ENCODE data around the gene KAZN.
"Not testable (repeated sequence)": the region's sequence is repeated elsewhere in the genome, so short reads cannot be mapped to it uniquely, and the experiment has no call there.

Gene KAZN

DNA sequence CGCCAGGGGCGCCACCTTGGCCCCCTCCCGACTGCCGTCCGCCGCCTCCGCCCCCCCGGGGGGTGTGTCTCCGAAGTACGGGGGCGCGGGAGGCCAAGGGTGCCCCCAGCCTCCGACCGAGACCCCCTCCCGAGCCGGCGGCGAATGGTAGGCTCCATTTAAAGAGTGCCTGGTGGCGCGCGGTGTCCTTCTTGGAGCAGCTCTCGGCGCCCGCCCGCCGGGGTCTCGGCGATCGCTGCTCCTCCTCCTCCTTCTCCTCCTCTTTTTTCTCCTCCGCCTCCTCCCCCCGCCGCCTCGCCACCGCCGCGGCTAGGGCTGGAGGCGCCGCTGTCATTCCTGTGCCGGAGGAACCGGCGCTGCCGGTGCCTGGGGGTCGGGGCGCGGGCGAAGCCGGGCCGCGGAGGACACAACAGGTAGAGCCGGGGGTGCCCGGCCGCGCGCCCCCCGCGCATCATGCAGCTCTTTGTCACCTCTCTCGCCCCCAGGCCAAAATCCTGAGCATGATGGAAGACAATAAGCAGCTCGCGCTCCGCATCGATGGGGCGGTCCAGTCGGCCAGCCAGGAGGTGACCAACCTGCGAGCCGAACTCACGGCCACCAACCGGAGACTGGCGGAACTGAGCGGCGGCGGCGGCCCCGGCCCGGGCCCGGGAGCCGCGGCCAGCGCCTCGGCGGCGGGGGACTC is at the start of gene KAZN:
TSS of gene KAZN (plus strand) at position 188 of the 685 bp plus-strand sequence.
- no peak for DNase-seq (ENCODE audit: low read depth)

DNA sequence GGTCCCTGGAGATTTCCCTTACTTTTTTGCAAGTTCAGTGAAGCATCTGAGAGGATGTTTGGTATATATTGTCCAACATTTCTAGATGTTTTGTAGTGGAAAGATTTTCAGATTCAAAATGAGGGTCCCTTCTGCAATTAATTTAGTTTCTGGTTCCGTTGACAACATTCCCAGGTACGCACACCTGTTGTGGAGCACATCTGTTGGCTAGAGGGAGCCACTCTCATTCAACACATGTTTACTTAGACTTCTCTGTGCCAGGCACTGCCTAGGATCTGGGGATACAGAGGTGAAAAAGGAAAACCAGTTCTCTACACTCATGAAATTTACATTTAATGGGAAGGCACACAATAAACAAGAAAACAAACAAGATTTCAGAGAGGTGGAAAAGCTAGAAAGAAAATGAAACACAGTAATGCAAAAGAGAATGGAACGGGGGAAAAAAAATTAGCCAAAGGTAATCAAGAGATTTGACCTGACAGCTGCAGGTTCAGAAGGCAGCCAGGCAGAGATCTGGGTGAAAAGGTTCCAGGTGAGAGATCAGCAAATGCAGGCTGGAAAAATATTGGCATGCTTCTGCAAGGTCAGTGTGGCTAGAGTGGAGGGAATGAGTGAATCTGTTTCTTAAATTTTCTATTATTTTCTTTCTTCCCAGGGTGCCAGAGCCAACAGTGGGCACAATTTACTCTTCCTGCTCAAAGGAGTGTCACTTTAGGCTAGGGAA is 48.4 kb upstream of the KAZN start:
- DNase-seq (ENCODE audit: low read depth): no peak

DNA sequence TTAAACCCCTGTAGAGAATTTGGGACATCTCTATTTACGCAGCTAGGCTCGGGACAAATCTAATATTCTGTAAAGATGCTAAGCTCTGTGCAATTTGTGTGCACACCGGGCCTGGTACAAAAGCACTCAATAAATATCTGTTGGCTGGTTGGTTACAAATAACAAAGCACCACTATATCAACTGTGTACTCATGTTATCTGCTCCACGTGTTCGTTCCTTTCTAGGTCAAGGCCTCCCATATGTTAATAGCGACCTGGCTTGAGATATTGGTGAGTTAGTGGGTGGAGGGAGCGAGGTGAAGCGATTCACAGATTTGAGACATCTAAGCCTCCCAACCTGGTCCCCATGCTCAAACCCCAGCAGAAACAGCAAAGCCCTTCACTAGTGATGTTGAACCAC is 47.1 kb upstream of the KAZN start:
- no peak for DNase-seq (ENCODE audit: low read depth)

DNA sequence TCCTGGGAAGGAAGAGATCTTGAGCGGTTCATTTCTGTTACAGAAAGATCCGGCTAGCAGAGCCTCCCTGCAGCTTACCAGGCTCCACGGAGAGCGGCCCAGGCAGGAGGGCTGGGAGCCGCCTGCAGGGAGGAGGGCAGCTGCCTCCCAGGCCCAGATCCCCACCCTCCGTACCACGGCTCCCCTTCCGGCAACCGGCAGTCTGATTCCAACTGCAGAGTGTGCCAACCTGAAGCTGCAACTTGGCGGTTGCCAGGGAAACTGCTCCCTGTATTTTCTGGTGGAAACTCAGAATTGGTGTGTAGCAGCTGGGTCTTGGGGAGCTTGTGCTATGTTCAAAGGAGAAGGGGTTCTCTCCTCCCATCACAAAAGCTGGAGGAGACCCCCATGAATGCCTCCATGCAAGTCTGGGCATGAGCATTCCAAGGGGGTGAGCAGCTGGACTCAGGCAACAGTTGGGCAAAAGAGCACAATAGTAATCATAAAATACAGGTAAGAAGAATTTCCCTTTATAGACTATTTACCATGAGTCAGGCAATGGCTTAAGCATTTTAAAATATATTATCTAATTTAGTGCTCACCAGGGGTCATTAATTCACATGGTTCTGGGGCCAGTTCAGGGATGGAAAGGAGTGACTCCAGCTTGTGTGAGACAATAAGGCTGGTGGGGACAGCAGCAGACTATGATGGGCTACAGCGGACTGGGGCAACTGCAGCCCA is 46.1 kb upstream of the KAZN start:
- no peak for DNase-seq (ENCODE audit: low read depth)

DNA sequence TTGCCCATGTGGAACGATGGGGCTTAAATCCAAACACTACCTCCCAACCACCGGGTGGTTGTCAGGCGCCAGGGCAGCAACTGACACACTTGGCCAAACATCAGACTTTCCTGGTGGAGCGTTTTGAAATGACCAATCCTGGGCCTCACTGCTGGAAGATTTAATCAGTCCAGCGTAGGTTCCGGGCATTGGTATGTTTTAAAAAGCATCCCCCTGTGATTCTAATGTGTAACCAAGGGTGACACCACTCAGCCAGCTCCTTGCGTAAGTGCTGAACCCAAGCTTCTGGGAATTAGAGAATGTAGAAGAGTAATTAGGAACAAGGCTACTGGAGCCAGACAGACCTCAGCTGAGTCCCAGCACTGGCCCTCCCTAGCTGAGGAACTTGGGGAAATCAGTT is 44.8 kb upstream of the KAZN start:
- DNase-seq (ENCODE audit: low read depth): no peak

DNA sequence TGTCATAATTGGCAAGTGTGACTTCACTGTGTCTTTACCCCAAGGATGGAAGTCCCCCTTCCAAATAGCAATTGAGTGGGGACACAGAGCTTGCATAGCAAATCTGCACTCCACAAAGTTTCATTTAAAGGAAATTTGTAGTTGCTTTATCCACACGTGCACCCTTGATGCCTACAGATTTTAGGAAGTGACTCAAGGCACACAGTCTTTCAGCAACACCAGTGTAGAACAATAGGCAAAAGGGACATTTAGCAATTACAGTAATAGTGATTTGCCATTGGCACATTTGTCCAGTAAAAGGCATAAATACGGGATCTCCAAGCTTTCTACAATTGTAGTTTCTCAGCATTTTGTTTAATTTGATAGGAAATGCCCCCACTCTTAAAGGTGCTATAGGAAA is 43.4 kb upstream of the KAZN start:
- no peak for DNase-seq (ENCODE audit: low read depth)

DNA sequence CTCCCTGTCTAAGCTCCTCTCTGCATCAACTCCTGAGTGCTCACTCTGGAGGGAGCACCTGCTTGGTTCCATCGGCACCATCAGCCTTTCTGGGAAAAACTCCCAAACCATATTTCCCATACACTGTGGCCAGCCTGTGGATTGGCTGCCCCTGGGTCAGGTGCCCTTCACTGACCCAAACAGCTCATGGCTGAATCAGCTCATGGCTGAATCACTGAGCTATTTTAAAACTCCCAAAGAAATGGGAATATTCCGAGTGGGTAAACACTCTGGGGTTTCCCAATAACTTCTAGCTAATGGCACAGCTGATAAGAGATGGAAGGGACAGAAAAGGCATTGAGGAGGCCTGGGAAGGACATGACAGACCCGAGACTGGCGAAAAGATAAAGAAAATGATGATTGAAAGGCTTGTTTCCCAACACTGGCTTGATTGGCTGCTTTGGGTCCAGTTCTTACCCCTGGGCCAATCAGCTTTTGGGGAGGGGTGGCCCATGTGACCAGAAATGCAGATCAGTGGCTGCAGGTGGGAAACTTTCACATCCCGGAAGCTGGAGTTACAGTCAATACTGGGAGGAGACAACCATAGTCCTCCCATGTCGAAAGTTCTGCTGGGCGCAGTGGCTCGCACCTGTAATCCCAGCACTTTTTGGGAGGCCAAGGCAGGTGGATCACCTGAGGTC is 37.3 kb upstream of the KAZN start:
- no peak for DNase-seq (ENCODE audit: low read depth)

DNA sequence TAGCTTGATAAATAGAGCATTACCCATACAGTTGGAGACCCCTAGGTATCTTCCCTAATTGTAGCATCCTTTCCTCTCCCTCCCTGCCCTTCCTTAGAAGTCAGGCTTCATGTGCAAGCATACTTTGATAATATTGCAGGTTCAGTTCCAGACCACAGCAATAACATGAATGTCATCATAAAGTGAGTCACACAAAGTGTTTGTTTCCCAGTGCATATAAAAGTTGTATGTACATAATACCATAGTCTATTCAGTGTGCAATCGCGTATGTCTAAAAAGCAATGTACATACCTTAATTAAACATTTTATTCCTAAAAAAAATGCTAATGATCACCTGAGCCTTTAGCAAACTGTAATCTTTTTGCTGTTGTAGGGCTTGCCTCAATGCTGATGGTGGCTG is 33.4 kb upstream of the KAZN start:
- DNase-seq (ENCODE audit: low read depth): no peak

DNA sequence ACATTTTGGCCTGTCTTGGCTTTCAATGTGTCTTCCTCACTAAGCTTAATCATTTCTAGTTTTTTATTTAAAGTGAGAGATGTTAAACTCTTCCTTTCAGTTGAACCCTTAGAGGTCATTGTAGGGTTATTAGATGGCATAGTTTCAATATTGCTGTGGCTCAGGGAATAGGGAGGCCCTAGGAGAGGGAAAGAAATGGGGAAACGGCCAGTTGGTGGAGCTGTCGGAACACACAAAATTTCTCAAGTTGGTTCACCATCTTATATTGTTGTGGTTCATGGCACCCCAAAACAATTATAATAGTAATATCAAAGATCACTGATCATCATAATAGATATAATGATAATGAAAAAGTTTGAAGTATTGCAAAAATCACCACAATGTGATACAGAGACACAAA is 31.4 kb upstream of the KAZN start:
- no peak for DNase-seq (ENCODE audit: low read depth)

DNA sequence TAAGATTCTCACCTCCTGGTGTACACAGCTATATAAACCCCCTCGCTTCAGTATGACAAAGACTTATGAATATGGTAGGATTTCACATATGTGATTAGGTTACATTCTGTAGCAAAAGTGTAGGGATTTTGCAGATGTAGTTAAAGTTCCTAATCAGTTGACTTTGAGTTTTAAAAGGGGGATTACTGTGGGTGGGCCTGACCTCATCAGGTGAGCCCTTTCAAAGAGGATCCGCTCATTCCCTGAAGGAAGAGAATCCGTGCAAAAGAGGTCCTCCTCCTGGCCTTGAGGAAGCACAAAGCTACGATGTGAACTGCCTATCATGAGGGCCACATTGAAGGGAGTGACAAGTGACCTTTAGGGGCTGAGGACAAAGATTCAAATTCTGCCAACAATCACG is 30.6 kb upstream of the KAZN start:
- DNase-seq (ENCODE audit: low read depth): no peak

DNA sequence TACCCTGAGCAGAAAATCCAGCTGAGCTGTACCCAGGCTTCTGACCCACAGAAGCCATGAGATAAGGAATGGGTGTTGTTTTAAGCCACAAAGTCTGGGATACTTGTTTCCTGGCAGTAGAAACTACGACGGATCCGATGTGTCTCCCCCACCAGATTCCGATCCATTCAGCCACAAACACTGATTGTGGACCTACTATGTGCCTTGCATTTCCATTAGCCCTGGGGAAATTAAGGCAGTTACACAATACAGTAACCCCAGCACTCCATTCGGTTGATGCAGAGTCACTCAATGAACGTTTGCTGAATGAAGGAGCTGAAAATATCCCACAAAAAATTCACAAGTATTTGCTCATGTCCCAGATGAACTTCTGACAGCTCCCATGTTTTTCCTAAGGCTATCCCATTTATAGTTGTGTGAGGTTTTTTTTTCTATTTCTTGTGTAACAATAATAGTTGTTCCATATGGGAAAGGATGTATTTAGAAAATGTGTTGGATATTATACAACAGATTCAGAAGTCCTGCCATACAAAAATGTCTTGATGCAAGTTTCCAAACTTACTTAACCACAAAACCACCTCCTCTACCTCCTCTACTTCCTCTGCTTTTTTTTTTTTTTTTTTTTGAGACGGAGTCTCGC is 29.6 kb upstream of the KAZN start:
- no peak for DNase-seq (ENCODE audit: low read depth)

DNA sequence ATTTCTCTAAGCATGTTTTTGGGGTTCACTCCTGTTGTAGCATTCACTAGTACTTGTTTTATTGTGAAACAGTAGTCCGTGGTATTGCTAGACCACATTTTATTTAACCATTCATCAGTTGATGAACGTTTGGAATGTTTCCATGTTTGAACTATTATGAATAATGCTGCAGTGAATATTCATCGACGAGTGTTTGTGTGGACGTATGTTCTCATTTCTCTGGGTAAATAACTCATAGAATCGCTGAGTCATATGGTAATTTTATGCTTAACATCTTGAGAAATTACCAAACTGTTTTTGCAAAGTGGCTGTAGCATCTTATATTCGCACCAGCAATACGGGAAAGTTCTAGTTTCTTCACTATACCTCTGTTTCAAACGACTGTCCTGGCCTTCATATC is 28.0 kb upstream of the KAZN start:
- DNase-seq (ENCODE audit: low read depth): no peak

DNA sequence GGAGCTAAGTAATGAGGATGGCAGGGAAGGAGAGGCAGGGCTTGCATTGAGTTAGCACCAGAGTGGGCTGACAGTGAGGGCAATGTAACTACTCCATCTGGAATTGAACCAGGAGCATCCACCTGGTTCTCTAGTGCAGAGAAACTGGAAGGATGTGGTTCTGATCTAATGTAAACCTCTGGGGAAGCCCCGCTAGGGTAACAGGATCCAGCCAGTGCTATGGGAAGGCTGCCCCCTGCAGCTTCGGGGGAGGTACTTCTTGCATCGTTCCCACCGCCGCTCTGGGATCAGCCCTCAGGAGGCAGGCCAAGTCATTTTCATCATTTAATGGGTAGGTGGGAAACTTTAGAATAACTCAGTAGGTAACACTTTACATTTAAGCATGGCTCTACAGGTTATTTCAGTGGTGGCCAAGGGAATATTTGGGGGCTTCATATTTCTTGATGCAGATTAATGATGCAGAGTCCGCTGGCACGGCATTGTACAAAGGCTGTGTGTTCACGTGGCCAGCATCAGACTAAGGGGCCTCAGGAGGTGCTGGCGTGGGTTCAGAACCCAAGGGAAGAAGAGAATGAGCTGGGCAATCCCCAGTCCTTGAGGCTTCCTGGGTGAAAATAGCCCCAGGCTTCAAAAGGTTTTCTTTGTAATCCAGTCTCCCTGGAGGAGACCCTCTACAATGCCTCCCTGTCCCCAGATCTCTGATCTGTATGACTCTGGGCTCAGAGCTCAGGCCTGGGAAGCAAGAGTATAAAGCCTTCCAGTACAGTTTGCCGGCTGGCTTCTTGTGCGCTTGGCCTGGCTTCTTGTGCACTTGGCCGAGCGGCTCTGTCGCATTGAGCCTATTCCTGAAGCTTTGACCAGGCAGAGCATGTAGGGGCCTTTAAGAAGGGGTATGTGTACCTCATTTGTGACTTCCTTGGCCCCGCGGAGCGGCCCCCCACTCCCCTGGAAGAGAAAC is 26.4 kb upstream of the KAZN start:
- no peak for DNase-seq (ENCODE audit: low read depth)

DNA sequence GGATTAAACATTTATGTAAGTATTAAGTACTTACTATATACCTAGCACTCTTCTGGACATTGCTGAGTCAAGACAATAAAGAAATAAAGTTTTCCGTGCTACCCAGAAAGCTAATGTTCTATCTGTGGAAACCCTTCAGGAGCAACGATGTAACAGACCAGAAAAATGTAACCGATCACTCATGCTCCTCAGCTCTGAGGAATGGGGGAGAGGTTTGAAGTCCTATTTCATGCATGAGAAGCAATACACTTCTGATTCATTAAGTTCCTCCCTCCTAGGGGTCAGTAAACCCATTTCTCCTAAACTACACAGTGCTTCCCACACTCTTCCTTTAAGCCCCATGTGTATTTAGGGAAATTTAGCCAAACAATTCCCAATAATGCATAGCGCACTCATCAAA is 25.6 kb upstream of the KAZN start:
- DNase-seq (ENCODE audit: low read depth): no peak

DNA sequence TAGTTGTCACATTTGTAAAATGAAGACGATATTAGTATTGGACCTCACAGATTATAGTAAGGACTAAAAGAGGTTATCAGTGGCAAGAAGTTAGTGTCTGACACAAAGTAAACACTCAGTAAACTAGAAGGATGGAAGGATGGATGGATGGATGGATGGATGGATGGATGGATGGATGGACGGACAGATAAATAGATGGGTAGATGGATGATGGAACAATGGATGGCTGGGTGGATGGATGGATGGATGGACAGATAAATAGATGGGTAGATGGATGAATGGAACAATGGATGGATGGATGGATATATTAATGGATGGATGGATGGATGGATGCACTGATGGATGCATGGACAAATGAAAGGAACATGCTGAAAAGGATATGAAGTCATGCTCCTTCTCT is 22.3 kb upstream of the KAZN start:
- no peak for DNase-seq (ENCODE audit: low read depth)

DNA sequence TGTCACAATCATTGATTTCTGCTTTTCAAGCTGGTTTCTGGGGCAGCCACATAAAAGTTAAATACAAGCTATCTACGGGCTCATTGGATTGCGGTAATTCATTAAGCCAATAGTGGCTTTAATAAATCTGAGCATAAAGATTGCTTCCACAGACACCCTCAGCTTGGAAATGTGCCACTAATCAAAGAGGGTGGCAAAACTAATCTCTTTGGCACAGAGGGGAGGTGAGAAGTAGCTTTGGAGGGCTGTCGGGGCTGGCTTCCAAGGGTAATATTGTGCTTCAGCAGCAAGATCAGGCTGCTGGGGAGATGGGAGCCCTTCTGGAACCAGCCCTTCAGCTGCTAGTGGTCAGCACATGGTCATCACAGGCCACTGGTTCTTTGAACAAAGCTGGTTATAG is 21.2 kb upstream of the KAZN start:
- DNase-seq (ENCODE audit: low read depth): no peak

DNA sequence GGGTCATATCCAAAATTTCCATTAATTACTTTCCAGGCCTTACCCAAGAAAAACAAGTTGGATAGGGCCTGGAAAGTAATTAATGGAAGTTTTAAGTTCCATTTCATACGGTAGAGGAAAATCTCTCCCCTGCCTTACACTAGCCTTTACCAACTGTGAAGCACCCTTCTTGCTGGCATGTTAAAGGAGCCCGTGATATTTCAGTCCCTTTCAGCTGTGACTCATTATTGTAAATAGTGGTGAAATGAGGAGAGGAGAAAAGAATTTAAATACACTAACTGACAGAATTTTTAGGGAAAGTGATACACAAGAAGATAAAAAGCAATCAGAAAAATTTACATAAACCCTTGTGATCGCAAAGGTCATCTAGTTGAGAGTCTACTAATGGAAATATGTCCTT is 20.3 kb upstream of the KAZN start:
- no peak for DNase-seq (ENCODE audit: low read depth)

DNA sequence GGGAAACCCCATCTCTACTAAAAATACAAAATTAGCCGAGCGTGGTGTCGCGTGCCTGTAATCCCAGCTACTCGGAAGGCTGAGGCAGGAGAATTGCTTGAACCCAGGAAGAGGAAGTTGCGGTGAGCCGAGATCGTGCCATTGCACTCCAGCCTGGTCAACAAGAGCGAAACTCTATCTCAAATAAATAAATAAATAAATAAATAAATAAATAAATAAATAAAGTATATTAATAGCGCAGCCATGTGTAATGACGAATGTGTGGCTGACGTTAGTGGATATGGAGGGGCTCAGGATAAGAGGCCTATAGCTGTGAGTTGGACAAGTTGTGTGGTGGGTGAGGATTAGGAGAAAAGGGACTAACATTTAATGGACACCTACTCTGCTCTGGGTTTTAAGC is 18.2 kb upstream of the KAZN start:
- DNase-seq (ENCODE audit: low read depth): not testable (repeated sequence)

DNA sequence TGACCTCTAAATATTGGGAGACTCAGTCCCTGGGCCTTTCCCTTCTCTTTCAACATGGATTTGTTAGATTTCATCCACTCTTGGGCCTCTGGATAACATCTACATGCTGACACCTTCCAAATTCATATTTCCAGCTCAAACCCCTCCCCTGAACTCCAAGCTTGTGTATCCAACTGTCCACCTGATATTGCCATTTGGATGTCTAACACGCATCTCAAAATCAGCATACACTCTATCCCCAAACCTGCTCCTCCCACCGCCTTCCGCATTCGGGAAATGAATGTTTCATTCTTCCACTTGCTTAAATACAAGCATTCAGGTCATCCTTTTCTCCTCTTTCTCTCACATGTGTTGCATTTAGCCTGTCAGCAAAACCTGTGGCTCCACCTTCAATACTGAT is 17.5 kb upstream of the KAZN start:
- no peak for DNase-seq (ENCODE audit: low read depth)

DNA sequence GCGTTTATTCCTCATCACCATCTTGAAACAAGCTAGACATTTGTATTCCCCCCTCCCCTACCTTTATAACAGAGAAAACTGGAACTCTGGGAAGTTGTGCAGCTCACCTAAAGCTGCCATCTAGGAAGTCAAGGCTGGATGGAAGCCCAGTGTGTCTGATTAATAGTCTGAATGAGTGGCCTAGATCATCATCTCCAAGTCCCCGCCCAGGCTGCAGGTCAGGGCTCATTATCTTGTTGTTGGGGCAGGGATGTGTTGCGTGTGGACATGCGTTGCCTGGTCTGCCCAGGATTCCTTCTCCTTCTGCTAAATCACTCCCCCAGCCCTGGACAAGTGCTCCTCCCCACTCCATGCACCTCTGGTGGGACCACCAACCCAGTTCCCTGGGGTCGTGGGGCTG is 14.7 kb upstream of the KAZN start:
- DNase-seq (ENCODE audit: low read depth): no peak

DNA sequence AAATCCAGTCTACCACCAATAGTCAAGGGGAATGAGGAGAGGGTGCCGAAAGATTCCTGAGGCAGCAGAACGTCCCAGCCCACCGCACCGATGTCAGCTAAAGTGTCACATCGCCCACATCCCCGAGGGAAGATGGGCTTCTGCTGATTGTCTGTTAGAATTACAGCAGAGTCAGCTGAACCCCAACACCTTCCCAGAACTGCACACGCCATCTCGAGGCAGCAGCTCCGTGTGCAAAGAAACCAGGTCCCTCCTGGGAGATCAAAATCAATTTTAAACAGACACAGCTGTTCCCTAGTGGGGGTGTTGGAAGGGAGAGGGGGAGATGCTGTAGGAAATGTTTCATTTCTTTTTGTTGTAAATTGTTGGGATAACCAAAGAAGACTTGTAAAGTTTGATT is 12.8 kb upstream of the KAZN start:
- DNase-seq (ENCODE audit: low read depth): no peak
